Right ventricle myocardium inferior (tissue), 1 donor: ENCODE data around the gene WDR27. TPM values are rescaled to one million over a fixed set of nuclear protein-coding genes. Genes with fewer than 3 reads are reported as not detected.
"Not testable (repeated sequence)": the region's sequence is repeated elsewhere in the genome, so short reads cannot be mapped to it uniquely, and the experiment has no call there.

Experiments used
- ATAC-seq: fragments of 200-7000 bp; cut with Tn5 transposase; one replicate; pipeline ENCODE4 v1.9.1; 2020; ENCODE audit warnings: mild to moderate bottlenecking, moderate library complexity
- DNase-seq: peaks from one replicate; pipeline ENCODE4 v3.0.0; 2021; ENCODE audit errors: missing footprints
- intact Hi-C: fragments of 100-400 bp; cut with DNase I; formaldehyde crosslinking; loops from one replicate; pipeline ENCODE4 v1.11.0; 2022
- total RNA-seq: library from RNA; stranded (reverse); fragmentation: NEBNext Ultra II Directional; extraction: Animal tissue kit (Norgen Biotek cat#: 25700); gene quantifications from one replicate; pipeline ENCODE4 v1.2.1, GENCODE V29; 2021
- donor health status: DM: no; HTN: yes; CAD: no; lungs with severe emphysema.

Gene WDR27
- total RNA-seq, 1 donor from 2014 or later = 9.6 TPM

DNA sequence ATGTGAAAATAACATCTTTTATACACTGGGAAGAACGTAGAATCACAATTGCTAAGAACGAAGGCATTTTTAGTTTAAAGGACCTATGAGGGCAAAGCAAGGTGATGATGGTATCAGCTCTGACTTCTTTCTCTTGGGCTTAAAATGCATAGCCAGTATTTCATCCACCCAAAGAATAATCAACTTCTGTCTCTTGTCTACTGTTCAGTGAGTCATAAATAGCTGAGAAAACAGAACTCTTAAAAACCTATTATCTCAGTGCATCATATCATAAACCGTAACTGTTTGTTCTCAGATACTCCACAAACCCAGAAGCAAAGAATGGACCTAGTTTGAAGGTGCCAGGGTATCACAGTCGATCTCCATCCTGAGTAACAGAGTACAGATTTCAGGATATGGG lies 17.3 kb upstream of the WDR27 start:
- intact Hi-C loops = no loop called here
- ATAC-seq (no peak), DNase-seq (no peak)

DNA sequence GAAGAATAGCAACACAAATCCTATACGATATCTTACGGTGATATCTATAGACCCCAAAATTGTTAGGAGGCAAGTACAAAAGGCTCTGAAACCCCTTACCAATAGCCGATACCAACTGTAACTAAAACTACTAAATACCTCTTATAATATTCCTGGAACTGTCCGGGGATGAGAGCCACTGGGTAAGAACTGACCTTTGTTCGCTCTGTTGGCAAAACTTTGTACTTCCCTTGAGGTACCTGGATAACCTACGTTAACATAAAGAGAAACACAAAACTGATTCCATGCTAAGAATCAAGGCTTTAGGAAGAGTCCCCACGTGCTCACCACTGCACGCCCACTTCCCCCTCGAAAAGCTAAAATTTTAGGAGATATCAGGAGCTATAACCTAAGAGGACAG lies 12.8 kb upstream of the WDR27 start:
- DNase-seq = no peak
- ATAC-seq = no peak
- intact Hi-C loops = no loop called here

DNA sequence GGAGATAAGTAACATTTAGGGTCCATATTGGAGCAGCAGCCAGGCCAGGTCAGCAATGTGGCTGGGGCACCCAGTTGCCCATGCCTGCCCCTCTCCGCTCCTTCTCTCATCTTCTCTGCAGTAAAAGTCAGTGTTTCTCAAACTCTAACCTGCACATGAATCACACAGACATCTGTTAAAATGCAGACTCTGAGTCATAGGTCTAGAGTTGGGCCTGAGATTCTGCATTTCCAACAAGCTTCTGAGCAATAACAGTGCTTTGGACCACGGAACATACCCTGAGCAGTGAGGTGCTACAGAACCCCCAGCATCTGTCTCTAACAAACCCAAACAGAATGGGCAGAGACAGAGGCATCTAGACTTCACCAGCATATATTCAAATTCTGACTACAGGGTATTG lies 12.3 kb upstream of the WDR27 start:
- ATAC-seq = no peak
- no peak for DNase-seq
- intact Hi-C loops = no loop called here

DNA sequence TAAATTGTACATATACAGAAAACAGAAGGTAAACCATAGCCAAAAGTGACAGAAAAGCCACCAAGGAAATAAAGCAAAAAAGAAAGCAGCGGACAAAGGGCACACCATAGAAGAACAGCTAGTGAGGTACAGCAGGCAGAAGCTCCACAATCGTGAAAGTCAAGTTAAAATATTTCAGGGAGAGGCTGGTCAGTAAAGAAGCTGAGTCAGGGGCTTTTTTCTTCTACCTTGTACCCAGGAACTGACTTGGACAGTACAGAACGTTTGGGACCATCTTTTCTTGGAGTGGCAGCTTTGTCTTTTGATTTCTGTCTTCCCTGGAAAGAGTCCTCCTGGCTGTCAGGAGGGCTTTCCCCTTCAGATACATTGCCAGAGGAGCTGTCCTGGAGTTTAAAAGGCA lies 8.2 kb upstream of the WDR27 start:
- intact Hi-C loops = no loop called here
- ATAC-seq (no peak), DNase-seq (no peak)

DNA sequence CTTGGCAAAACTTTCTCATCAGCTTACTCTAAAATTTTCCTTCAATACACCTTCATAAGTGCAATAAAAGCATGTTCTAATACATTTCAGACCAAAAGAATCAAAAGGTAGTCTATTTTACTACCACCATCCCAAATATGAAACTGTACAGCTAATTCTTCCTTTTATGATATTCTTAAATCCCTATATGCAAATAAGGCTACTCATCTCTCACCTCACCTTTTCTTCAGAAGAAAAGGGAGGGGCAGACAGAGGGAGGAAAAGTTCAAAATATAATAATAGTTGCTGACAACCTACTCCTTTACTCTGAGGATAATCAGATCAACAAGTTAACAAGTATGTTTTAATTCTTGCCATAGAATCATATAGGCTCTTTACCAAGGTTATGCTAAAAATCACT lies 7.5 kb upstream of the WDR27 start:
- ATAC-seq (no peak), DNase-seq (no peak)
- intact Hi-C loops = no loop called here

DNA sequence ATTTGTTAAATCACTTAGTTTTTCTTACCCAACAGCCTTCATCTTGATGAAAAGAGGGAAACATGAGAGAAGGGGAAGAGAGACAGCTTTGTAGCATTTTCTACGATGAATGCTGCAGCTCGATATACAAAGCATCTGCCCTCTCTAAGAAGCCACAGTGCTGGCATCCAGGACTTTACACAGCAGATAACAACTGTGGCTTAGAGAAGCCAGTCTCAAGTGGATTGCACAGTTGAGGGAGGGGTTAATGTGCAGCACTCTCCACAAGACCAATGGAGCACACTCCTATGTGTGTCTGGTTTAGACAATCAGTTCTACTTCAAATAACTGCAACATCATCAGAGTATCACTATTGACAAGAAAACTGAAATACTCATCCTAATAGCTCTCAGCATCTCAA lies 5.9 kb upstream of the WDR27 start:
- DNase-seq (no peak), ATAC-seq (peak; percentile 42)
- intact Hi-C loops = no loop called here

DNA sequence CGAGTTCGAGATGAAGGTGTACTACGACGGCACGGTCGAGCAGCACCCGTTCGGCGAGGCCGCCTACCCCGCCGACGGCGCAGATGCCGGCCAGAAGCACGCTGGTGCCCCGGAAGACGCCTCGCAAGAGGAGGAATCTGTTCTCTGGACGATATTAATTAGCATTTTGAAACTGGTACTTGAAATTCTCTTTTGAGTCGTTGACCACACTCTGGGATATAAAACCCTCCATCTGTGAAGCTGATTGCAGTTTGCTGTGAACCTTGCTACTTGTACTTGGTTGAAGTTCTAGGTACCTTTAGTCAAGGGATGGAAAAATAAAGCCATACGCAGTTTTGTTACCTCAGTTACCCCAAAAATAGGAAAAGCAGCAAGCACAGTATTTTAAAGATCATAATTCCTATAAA lies 1.0 kb upstream of the WDR27 start:
- ATAC-seq (no peak), DNase-seq (no peak)
- intact Hi-C loops = loop anchor here (5.0 kb wide), 1 partner anchor 49 kb away; the partner anchor contains the start of genes DYNLT2 and ERMARD

DNA sequence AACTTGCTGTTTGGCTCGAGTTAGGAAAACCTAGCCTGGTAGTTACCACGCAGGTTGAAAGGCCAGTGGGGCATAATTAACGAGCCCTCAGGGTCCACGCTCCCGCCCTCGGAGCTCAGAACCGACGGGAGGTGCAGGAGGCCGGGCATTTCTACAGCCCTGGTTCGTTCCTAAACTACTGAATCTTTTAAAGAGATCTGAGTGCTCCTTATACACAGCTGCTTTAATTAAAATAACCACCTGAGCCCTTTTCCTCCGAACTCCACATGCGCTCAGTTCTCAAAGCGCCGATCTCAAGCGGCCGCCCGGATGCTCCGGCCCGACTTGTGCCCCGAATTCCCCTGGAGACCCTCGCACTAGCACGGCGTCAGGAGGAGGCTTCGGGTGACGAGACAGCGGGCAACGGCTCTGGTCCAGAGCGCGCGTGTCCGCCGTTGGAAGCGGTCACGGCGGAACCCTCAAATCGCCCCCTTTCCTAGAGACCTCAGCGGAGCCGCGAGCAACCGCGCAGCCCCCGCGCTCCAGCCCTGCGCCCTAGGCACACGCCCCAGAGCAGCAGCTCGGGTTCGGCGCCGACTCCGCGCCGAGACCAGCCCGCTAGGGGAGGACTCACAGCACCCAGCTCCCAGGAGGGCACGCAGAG lies 397 bp downstream of the WDR27 start:
- DNase-seq (no peak), ATAC-seq (no peak)
- intact Hi-C loops = loop anchor here (5.0 kb wide), 1 partner anchor 51 kb away; the partner anchor contains the start of genes DYNLT2 and ERMARD

DNA sequence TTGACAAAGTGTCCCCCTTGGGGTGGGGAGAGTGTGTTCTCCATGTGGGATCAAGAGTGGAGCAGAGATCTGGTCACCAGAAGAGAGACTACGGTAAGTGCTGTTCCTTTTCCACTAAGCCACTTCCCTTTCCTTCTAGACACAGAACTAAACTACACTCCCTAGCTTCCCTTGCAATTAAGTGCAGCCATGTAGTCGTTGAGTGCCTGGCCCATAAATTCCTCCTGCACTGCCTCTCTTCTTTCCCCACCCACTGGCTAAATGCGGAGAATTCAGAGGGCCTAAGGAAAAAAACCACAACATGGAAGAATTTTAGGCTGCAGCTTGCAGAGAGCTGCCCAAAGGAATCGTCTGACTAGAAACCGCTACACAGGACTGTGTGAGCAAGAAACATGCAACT lies 1.5 kb downstream of the WDR27 start:
- intact Hi-C loops = loop anchor here (5.0 kb wide), 1 partner anchor 52 kb away; the partner anchor contains the start of genes DYNLT2 and ERMARD

DNA sequence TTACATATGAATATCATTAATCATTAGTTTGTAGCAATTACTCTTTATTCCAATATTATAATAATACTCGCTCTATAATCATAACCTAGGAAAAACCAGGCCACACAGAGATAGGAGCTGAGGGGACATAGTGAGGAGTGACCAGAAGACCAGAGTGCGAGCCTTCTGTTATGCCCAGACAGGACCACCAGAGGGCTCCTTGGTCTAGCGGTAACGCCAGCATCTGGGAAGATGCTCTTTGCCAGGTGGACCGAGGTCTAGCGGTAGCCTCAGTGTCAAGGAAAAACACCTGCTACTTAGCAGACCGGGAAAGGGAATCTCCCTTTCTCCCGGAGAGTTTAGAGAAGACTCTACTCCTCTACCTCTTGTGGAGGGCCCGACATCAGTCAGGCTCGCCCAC lies 4.7 kb downstream of the WDR27 start:
- ATAC-seq, intact Hi-C loops, DNase-seq: not testable (repeated sequence)

More for the DNA sequence above, 1.5 kb downstream of the WDR27 start:
- no peak for DNase-seq
- no peak for ATAC-seq

DNA sequence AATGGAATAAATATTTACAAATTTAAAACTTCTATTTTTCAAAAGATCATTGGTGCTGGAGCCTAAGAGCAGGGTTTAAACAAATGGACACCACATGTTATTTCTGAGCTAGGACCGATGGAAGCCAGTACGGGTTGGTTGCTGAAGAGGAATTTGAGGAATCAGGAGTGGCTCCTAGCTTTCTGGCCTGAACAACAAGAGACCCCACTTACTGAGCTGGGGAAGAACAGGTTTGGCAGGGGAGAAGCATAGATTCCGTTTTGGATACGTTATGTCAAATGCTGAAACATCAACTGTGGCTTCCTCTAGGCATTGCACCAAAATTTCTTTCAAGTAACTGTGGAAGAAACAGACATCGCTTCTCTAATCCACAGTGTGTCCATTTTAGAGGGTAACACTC lies 6.7 kb downstream of the WDR27 start:
- ATAC-seq (no peak), DNase-seq (no peak)
- intact Hi-C loops = no loop called here

DNA sequence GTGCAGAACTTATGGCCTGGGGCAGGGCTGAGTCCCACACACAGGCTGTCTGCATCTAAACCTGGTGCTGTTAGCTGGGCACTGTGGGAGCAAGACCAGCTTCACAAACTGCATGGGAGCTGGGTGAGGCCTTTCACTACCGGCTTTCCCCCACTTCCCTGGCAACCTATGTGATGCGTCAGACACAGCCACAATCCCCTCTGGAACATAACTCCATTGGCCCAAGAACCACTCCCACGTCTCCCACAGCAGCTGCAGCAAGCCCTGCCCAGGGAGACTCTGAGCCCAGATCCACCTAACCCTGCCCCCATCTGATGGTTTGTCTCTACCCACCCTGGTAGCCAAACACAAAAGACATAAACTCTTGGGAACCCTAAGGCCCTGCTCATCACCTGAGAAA lies 9.3 kb downstream of the WDR27 start:
- intact Hi-C loops = no loop called here
- DNase-seq (no peak), ATAC-seq (no peak)

DNA sequence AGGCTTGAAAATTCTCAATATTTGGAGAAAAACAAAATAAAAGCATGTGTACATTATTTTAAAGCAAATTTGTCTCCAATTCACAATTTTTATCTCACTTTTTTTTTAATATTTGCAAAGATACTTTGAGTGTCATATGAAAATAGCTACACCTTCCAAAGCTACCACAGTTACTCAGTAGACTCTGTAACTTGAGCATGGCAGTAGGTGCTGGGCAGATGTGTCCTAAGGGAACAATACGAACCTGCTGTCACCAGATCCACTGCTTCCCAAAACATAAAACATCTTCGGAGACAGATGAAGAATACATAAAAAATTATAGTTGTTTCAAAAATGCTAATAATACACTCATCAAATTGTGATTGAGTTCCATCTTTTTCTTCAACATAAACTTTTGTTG lies 10.6 kb downstream of the WDR27 start:
- DNase-seq (no peak), ATAC-seq (no peak)
- intact Hi-C loops = no loop called here

DNA sequence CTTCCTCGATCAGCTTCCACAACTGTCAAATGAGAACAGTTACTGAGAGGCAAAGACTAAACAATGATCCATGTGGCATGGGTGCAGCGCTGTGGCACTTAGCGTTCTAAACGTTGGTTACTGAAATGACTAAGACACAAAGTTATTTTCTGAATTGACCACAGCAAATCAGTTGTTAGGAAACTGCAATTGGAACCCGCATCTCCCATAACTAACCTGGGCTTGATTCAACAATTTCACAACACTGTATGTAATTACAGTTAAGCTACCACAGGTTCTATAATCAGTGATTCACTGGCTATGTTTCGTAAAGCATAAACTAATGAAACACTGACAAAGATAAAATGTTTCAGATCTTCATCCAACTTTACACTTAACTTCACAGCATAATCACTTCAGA lies 12.5 kb downstream of the WDR27 start:
- ATAC-seq = no peak
- intact Hi-C loops = no loop called here
- no peak for DNase-seq

DNA sequence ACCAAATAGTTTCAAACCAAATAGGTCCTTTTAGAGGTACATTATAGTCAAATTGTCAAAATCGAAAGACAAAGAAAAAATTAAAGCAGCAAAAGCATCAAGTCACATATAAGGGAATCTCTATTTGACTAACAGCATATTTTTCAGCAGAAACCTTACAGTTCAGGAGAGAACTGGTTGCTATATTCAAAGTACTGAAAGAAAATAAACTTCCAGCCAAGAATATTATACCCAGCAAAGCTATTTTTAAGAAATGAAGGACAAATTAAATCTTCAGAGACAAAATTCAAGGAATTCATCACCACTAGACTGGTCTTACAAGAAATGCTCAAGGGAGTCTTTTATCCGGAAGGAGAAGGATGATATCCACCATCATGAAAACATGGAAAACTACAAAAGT lies 16.0 kb downstream of the WDR27 start:
- ATAC-seq = no peak
- no peak for DNase-seq
- intact Hi-C loops = no loop called here

DNA sequence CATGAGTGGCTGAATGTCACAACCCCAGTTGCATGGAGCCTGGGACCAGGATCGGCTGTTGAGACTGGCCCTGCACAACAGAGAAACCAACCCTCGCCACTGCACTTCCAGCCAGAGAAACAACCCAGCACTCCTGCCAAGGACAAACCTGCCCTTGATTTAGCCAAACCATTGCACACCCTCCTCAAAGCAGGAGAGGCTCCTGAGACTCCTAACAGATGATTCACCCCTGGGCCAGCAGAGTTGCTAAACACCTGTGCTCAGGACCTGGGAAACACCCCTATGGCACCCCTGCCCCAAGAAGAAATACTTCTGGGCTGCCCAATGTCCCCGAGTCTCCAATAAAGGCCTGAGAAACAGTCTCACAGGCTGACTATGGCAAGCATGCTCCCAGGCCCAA lies 17.8 kb downstream of the WDR27 start:
- DNase-seq (no peak), ATAC-seq (no peak)

DNA sequence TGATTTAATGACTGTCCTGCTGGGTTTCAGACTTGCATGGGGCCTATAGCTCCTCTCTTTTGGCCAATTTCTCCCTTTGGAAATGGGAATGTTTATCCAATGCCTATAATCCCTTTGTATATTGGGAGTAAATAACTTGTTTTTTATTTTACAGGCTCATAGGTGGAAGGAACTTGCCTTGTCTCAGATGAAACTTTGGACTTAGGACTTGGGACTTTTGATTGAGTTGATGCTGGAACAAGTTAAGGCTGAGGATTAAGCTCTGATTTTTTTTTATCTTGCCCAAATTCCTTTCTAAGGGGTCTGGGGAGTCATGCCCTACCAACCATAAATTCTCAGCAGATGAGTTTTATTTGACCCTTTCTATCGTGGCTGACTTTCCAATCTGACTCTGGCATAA lies 23.5 kb downstream of the WDR27 start:
- intact Hi-C loops = no loop called here
- no peak for ATAC-seq
- no peak for DNase-seq

More for the DNA sequence above, 17.8 kb downstream of the WDR27 start:
- intact Hi-C loops = no loop called here

DNA sequence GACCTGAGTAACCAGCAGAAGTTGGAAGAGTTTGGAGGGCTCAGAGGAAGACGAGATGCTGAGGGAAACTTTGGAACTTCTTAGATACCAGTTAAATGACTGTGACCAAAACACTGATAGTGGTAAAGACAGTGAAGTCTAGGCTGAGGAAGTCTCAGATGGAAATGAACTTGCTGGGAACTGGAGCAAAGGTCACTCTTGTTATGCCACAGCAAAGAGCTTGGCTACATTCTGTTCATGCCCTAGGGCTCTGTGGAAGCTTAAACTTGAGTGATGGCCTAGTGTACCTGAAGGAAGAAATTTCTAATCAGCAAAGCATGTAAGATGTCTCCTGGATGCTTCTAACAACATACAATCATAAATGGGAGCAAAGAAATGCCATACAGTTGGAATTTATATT lies 24.7 kb downstream of the WDR27 start:
- no peak for ATAC-seq
- no peak for DNase-seq
- intact Hi-C loops = no loop called here

DNA sequence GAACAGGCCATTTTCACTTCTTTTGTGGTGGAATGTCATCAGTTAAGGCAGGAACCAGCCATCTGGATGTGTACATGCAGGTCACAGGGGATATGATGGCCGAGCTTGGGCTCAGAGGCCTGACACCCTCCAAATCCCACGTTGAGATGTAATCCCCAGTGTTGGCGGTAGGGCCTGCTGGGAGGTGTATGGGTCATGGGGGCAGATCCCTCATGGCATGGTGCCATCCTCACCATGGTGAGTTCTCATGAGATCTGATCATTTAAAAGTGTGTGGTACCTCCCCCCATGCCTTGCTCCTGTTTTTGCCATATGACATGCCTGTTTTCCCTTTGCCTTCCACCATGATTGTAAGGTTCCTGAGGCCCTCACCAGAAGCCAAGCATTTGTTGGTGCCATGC lies 26.8 kb downstream of the WDR27 start:
- ATAC-seq = no peak
- intact Hi-C loops = no loop called here
- no peak for DNase-seq

DNA sequence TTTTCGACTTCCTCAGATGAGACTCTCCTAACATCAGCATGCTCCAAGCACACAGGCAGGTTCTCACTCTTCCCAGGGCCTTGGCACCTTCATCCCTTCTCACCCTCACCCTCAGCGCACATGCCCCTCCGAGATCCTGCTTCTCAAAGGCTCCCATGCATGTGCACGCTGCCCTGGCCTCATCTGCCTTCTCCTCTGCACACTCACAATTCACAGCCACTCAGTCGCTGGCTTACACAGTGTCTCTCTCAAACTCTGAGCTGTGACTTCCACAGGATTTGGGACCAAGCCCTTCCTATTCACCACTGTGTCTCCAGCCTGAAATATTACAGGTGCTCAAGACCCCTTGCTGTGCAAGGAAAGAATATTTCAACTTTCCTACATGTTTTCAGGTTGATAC lies 30.3 kb downstream of the WDR27 start:
- no peak for ATAC-seq
- no peak for DNase-seq
- intact Hi-C loops = no loop called here

DNA sequence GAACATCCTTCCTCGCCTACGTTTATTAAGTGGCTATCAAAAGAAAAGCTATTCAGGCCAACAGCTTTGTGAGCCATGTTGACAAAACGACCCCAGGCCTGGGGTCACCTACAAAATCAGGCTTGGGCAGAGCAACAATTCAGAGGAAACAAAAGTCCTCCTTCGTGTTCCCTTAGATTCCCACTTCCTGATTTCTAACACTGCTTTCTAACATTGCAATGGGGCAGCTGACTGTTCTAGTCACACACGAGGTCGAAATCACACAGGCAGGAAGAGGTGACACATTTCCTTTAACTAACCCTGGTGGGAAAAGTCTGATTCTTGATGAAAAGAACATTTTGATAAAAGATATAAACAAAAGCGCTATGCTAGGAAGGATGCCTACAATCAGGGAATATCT lies 31.9 kb downstream of the WDR27 start:
- no peak for ATAC-seq
- intact Hi-C loops = no loop called here
- DNase-seq = no peak
